IMR-90 (cell line): ENCODE measurements around the gene KDM8.

ENCODE experiments used
- BHLHE40 ChIP-seq: fragments of 150-350 bp; IDR thresholded peaks from 2 replicates; pipeline ENCODE4 v1.6.1; 2016; ENCODE audit warnings: mild to moderate bottlenecking, low read depth, low read length
- FOS ChIP-seq: fragments of 150-350 bp; IDR thresholded peaks from 2 replicates; pipeline ENCODE4 v1.6.1; 2016; ENCODE audit warnings: low read depth, low read length
- NFE2L2 ChIP-seq: fragments of 150-350 bp; IDR thresholded peaks from 2 replicates; pipeline ENCODE4 v1.6.1; 2016; ENCODE audit warnings: low read depth, mild to moderate bottlenecking, low read length
- POLR2A ChIP-seq: IDR thresholded peaks from 2 replicates; pipeline ENCODE4 v1.6.1; 2012; ENCODE audit warnings: mild to moderate bottlenecking, low read depth, low read length
- RCOR1 ChIP-seq: IDR thresholded peaks from 2 replicates; pipeline ENCODE4 v1.6.1; 2012; ENCODE audit warnings: mild to moderate bottlenecking, low read length, improper control_type of control experiment; ENCODE audit not compliant: insufficient replicate concordance
- RFX5 ChIP-seq: IDR thresholded peaks from 2 replicates; pipeline ENCODE4 v1.8.0; 2012; ENCODE audit warnings: low read depth, mild to moderate bottlenecking, low read length, moderate library complexity
- SMC3 ChIP-seq: fragments of 150-350 bp; IDR thresholded peaks from 2 replicates; pipeline ENCODE4 v1.6.1; 2016; ENCODE audit warnings: low read depth, mild to moderate bottlenecking, antibody characterized with exemption, low read length, moderate library complexity
- TF ChIP-seq, protein P1 (sequence below): conservative IDR thresholded peaks from 2 replicates; pipeline ENCODE4 v1.5.1; 2012; ENCODE audit warnings: mild to moderate bottlenecking, low read depth, low read length, improper control_type of control experiment
- TF ChIP-seq, protein P2 (sequence below): fragments of 150-350 bp; IDR thresholded peaks from 2 replicates; pipeline ENCODE4 v1.6.1; 2017; ENCODE audit warnings: mild to moderate bottlenecking, antibody characterized with exemption, low read length, low read depth

DNA sequence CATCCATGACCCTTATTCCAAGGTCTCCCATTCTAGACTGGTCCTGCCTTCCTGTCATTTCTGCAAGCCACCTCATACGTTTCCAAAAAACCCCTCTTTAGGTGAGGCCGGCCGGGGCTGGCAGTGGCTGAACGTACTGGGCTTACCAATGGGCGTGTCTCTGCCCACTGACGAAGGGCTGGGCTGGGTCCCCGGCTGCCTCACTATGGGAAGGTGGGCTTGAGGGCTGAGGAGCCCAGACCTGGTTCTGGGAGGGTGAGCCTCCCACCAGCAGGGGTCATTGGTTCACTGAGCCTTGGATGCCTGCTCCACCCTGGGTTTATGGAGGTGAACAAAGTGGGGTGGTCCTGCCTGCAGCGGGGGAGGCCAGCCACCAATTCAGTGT is 19.9 kb downstream of the KDM8 start:
- TF ChIP-seq, protein P1, sequence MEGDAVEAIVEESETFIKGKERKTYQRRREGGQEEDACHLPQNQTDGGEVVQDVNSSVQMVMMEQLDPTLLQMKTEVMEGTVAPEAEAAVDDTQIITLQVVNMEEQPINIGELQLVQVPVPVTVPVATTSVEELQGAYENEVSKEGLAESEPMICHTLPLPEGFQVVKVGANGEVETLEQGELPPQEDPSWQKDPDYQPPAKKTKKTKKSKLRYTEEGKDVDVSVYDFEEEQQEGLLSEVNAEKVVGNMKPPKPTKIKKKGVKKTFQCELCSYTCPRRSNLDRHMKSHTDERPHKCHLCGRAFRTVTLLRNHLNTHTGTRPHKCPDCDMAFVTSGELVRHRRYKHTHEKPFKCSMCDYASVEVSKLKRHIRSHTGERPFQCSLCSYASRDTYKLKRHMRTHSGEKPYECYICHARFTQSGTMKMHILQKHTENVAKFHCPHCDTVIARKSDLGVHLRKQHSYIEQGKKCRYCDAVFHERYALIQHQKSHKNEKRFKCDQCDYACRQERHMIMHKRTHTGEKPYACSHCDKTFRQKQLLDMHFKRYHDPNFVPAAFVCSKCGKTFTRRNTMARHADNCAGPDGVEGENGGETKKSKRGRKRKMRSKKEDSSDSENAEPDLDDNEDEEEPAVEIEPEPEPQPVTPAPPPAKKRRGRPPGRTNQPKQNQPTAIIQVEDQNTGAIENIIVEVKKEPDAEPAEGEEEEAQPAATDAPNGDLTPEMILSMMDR = no peak
- TF ChIP-seq POLR2A = no peak
- TF ChIP-seq, protein P2, sequence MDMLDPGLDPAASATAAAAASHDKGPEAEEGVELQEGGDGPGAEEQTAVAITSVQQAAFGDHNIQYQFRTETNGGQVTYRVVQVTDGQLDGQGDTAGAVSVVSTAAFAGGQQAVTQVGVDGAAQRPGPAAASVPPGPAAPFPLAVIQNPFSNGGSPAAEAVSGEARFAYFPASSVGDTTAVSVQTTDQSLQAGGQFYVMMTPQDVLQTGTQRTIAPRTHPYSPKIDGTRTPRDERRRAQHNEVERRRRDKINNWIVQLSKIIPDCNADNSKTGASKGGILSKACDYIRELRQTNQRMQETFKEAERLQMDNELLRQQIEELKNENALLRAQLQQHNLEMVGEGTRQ = no peak
- no peak for TF ChIP-seq FOS
- TF ChIP-seq SMC3 = no peak
- no peak for TF ChIP-seq RFX5
- TF ChIP-seq RCOR1 = no peak
- no peak for TF ChIP-seq NFE2L2
- TF ChIP-seq BHLHE40 = no peak
